Stimulated activated CD8-positive, alpha-beta memory T cell treated with anti-CD3 and anti-CD28 coated beads, Interleukin-15, amount 100 ng/mL, for 1 hour (primary cell): ENCODE results near the gene ACTMAP.
"Not testable (repeated sequence)": the region's sequence is repeated elsewhere in the genome, so short reads cannot be mapped to it uniquely, and the experiment has no call there.

Experiments used
- DNase-seq: peaks from one replicate; pipeline ENCODE4 v3.0.0-alpha.2; 2020; ENCODE audit warnings: low read depth

The ACTMAP gene

DNA sequence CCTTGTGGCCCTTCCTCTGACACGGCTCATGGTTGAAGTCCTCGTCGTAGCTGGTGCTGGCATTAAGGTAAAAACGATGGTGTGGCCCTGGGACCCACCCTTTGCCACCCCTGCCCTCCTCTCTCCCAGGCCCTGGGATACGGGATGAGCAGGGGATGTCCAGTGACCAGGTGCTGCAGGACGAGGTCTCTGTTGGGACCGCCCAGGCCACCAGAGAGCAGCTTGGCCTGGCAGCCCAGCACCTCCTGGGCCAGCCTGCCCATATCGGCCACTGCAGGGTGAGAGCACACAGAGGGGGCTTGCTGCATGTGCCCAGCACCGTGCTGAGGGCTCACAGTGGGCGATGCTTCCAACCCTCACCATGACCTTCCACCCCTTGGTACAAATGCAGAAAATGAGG lies 6.4 kb downstream of the ACTMAP start:
- DNase-seq = no peak

DNA sequence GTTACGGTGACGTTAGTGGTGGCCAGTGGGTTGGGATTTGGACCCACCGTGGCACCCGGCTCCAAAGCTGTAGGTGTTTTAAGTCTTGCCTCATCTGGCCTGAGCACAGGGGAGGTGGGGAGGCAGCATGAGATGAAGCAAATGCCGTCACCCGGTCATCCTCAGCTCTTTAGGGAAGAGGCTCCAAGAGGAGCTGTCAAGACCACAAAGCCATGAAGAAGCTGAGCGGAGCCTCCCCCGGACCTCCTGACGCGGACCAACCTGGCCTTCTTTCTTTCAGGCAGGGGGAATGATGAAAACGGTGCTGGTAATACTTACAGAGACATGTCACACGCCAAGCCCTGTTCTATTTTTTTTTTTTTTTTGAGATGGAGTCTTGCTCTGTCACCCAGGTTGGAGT lies 7.4 kb downstream of the ACTMAP start:
- no peak for DNase-seq

DNA sequence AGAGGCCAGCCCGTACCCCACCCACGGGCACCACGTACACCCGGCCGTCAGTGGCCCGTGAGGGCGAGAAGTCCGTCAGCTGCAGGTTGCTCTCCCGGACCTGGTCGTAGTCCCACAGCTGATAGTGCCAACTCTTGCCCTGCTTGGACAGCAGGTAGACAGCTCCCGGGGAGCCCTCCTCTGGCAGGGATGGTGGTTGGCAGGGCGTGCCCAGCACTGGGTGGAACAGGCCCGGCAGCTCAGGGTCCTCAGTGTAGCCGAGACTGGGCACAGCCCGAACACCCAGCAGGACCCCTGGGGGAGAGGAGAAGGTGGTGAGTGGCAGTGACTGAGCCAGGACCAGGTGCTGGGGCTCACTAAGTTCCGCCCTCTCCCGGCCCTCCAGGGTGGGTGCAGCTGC lies 7.8 kb downstream of the ACTMAP start:
- no peak for DNase-seq

DNA sequence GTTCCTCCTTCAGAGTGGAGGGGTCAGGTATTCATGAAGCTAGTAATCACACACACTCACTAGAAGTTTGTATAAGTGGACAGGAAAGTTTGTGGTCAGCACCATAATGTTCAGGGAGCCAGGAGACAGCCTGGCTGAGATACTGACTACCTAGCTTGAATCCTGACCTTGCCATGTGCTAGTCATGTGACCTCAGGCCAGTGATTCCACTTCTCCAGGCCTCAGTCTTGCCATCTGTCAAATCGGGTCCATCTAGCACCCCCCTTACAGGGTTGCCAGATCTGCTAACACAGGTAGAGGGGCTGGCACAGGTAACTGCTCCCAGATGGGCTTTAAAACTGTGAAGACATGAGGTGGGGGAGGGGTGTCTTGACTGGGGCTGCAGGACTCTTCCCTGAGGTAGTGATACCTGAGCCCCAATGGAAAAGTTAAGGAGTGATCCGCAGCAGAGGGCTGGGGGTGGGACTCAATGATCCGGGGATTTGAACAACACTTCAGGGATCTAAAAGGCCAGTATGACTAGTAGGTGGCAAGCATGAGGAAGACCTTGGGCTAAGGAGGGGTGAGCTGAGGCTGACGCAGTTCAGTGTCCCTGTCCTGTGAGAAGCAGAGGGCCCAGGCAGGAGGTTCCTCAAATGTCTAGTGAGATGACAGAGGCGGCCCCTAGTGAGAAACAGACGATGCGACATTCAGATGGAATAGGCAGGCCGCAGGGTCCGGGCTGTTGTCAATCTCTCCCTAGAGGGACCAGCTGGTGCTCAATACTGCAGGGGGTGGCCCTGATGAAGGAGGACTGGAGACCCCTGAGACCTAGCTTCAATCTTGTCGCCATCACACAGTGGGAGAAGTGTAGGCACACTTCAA lies 8.5 kb downstream of the ACTMAP start:
- DNase-seq = no peak

DNA sequence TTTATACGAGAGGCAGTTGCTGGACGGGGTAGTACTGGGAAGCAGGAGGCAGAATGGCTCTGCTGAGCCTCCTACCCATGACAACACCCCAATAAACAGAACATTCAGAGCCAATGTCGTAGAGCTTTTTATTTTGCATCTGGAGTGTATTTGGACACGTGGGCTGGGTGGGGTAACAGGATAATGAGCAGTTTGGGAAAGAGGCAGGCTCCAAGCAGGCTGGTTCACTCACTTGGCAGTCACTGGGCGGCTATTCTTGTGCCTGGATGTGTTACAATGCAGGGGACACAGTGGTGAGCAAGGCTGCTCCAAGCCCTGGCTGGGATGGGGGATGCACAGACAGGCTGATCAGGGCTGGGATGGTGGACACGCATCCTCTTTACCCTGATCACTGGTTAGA lies 9.5 kb downstream of the ACTMAP start:
- DNase-seq = no peak

DNA sequence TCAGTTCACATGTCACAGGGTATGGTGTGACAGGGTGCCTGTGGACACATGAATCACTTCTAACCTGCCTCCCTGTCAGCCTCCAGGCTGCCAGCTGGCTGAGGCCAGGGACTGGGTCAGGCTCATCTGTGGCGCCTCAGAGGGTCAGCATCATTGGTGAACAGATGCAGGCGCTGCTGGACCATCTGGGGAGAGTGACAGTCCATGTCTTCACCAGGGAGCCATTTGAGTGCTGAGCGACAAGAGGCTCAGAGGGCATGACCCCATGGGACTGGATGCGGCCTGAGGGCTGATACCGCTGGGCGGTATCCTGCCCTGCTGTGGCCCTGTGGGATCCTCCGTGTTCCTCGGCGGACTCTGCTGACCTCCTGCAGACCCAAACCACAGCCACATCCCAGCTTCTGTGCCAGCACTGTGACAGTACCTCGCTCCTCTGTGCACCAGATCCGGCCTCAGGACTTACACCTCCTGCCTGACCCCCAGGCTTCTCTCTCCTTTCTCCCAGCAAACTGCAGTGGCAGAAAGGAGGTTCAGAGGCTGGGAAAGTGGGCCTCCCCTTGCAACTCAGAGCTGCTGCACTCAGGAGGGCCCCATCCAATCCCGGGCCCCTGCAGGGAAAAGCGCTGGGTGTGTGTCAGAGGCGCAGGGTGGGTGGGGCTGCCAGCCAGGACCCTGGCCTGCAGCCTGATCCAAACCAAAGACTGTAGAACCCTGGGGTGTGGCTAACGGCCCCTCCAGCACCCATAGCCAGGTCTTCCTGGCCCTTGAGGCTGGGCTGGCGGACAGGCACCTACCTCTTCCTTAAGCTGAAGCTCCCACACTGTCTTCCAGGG lies 10.2 kb downstream of the ACTMAP start:
- no peak for DNase-seq

DNA sequence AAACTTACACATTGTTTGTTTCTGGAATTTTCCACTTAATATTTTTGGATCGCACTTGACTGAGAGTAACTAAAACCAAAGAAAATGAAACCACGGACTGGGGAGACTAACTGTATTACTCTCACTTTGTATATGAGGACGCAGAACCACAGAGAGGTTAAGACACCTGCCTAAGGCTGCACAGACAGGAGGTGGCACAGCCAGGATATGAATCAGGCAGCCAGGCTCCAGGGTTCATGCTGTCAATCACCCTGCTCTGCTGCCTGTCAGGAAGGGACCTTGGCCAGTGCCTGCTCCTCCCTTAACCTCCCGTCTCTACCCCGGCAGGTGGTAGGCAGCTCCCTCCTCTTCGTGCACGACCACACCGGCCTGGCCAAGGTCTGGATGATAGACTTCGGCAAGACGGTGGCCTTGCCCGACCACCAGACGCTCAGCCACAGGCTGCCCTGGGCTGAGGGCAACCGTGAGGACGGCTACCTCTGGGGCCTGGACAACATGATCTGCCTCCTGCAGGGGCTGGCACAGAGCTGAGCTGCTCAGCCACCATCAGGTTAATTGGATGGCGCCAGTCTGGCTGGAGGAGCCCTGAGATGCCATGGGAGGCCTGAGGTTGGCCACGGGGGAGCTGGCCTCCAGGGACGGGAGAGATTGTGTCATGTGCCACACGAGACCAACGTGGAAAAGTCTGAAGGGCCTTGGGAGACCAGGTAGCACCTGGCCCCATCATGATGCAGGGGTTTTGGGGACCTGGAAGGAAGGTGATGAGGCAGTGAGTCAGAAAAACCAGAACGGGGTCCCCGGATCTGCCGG lies 11.0 kb downstream of the ACTMAP start:
- DNase-seq = no peak

DNA sequence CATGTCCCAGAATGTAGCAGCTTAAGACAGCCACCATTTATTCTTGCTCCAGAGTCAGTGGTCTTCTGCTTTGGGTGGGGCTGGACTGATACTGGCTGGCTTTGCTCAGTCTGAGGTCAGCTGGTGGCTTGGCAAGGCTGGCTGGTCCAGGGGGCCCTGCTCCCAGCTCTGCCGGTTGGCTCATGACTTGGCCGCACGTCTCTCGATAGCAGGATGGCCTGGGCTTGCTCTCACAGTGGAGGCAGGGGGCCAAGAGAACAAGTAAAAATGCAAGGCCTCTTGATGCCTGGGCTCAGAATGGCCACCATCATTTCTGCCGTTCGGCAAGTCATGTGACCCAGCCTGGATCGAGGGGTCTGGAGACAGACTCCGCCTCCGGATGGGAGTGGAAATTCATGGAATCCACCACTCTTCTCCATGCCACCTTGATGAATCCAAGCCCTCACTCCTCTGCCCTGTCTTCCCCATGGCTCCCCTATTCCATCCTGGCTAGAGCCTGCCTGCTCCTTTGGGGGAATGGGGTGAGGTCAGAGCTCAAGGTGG lies 13.1 kb downstream of the ACTMAP start:
- DNase-seq = no peak

DNA sequence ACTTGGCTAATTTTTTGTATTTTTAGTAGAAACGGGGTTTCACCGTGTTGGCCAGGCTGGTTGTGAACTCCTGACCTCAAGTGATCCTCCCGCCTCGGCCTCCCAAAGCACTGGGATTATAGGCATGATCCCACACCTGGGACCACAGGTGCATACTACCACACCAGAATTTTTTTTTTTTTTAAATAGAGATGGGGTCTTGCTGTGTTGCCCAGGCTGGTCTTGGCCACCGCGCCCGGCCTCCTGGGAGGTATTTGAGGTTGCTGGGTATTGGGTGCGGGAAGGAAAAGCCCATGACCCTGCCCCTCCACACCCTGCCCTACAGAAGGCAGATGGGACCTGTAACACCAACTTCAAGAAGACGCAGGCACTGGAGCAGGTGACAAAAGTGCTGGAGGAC lies 13.6 kb downstream of the ACTMAP start:
- no peak for DNase-seq

DNA sequence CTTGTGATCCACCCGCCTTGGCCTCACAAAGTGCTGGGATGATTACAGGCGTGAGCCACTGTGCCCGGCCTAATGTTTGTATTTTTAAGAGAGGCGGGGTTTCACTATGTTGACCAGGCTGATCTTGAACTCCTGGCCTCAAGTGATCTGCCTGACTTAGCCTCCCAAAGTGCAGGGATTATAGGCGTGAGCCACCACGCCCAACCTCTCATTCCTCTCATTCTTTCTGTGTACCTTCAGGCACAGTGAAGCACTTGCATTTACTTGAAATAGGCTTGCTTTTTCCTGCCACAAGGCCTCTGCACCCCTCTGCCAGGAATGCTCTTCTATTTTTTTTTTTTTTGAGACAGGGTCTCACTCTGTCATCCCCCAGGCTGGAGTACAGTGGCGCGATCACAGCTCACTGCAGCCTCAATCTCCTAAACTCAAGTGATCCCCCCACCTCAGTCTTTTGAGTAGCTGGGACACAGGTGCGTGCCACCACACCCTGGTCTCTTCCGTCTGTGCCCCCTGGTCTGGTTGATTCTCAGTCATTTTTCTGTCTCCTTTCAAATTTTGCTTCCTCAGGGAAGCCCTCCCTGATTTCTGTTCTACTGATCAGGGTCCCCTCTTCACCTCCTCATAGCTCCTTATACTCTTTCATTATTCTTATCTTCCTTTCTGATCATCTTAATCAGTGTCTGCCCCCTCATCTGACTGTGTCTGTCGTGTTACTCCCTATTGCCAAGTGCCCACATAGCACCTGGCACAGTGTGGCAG lies 15.1 kb downstream of the ACTMAP start:
- no peak for DNase-seq

DNA sequence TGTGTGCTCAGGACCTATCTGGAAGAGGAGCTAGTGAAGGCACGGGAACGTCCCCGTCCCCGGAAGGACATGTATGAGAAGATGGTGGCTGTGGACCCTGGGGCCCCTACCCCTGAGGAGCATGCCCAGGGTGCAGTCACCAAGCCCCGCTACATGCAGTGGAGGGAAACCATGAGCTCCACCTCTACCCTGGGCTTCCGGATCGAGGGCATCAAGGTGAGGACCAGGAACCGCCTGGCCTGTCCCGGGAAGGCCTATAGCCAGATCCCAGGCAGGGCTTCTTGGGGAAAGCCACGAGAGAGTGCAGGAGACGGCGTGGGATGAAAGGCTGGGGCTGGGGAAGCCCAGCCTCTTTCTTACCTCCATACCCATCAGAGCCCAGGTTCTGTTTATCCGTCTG lies 17.1 kb downstream of the ACTMAP start:
- no peak for DNase-seq

DNA sequence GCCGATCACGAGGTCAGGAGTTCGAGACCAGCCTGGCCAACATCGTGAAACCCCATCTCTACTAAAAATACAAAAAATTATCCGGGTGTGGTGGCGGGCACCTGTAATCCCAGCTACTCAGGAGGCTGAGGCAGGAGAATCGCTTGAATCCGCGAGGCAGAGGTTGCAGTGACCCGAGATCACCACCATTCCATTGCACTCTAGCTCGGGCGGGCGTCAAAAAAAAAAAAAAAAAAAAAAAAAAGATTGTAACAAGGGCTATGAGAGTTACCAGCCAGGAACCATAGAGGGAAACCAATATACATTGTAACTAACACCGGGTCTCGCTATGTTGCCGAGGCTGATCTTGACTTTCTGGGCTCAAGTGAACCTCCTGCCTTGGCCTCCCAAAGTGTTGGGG lies 18.0 kb downstream of the ACTMAP start:
- not testable (repeated sequence) for DNase-seq

DNA sequence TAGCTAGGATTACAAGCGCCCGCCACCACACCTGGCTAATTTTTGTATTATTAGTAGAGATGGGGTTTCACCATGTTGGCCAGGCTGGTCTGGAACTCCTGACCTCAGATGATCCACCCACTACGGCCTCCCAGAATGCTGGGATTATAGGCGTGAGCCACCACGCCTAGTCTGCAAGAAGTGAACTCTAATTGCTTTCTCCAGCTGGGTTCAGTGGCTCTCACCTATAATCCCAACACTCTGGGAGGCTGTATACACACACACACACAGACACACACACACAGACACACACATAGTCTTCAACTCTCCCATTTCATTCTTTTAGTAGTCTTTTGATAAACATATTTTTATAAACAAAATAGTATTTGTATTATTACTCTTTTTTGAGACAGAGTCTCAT lies 20.2 kb downstream of the ACTMAP start:
- DNase-seq = not testable (repeated sequence)

DNA sequence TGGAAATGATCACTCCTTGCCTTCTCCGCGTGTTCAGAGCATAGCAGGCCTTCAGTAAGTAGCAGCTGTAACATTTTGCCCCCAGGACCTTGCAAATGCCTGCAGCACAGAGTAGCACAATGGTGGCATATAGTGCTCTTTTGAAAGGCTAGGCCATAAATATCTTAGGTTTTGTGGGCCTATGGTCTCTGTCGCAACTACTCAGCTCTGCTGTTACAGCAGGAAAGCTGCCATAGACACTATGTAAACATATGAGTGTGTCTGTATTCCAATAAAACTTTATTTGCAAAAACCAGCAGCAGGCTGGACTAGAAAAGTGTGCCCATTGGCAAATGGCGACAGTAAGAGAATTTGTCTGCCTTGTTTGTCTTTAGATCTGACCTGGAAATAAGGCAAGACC lies 24.0 kb downstream of the ACTMAP start:
- DNase-seq = no peak

DNA sequence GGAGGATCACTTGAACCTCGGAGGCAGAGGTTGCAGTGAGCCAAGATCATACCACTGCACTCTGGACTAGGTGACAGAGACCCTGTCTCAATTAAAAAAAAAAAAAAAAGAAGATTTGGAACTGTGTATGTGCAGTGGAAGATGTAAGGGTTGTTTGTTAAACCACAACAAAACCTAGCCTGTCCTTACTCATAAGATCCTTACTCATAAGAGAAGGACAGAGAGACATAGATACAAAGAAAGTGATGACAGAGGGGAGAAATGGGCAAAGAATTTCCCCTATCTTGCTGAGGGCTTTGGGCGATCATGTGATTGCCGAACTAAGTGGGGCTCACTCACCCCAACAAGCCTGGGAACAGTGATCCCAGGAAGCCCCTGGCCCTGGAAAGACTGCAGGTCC lies 25.4 kb downstream of the ACTMAP start:
- no peak for DNase-seq

DNA sequence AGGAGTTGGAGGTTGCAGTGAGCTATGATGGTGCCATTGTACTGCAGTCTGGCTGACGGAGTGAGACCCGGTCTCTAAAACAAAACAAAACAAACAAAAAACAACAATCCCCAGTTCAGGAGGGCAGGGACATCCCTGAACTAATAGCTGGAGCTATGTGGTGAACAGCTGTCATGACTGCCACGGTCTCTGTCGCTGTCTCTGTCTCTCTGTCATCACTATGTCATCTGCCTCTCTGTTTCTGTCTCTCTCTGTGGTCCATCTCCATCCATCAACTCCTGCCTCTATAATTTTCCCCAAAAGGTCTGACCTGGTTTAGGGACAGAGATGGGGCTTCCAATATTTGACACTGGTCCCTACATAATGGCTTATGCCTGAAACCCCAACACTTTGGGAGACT lies 26.0 kb downstream of the ACTMAP start:
- no peak for DNase-seq

DNA sequence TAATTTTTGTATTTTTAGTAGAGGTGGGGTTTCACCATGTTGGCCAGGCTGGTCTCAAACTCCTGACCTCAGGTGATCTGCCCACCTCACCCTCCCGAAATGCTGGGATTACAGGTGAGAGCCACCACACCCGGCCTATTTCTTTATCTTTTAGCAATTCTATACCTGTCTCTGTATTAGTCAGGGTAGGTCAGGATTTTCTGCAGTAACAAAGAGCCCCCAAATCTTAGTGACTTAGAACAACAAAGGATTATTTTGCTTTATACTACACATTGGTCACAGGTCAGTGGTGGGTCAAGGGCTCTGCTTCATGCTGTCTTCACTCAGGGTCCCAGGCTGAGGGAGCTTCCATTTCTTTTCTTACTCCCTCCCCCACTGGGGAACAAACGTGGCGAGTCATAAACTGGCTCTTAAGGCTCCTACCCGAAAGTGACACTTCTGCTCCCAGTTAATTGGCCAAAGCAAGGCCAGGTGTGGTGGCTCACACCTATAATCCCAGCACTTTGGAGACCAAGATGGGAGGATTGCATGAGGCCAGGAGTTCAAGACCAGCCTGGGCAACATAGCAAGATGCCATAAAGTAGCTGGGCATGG lies 26.5 kb downstream of the ACTMAP start:
- DNase-seq = no peak

DNA sequence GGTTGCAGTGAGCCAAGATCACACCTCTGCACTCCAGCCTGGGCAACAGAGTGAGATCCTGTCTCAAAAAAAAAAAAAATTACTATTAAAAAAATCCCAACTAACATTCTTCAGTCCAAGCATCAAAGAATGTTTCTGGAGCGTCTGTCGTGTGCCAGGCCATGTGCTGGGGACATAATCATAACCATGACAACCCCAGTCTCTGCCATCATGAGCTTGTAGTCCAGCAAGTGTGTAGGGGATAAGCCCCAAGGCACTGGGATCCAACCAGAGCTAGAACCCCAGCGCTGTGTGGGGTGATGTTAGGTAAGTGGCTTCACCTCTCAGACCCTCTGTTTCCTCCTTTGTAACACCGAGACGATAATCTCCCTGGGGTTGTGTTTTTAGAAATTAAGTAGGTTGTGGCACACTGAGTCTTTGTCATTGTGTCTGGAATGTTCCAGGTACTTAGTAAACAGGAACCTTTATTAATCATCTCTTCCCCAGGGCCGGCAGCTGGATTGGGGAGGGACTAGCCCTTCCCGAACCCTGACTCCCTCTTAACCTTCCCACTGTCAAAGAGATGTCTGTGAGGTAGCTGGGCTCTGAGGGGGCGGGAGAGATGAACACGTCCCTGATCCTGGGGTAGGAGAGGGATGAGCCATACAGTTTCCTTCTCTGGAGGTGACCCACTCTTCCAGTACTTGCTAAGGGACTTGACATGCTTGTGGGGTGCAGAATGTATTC lies 28.2 kb downstream of the ACTMAP start:
- DNase-seq = no peak

DNA sequence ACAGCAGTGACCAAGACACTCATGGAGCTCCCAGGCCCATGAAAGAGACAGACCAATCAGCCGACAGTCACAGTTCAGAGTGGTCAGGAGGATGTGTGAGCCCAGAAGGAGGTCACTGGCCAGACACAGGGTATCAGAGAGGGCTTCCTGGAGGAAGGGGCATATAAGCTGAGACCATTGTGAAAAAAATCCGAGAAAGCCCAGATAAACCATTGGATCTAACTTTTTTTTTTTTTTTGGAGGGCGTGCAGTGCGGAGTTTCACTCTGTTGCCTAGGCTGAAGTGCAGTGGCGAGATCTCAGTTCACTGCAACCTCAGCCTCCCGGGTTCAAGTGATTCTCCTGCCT lies 29.2 kb downstream of the ACTMAP start:
- DNase-seq = no peak

DNA sequence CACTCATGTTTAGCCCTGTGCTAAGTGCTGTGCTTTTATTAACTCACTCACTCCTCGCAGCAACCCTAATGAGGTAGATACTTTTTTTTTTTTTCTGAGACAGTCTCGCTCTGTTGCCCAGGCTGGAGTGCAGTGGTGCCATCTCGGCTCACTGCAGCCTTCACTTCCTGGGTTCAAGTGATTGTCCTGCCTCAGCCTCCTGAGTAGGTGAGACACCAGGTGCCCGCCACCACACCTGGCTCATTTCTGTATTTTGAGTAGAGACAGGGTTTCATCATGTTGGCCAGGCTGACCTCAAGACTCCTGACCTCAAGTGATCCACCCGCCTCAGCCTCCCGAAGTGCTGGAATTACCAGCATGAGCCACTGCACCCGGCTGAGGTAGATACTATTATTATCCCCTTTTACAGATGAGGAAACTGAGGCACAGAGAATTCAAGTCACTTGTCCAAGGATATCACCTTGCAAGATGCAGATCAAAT lies 30.8 kb downstream of the ACTMAP start:
- DNase-seq = no peak
